Bone marrow (tissue), 2 donors: Measurements from ENCODE around the gene BABAM1.

Experiments
- DNase-seq, 2 donors: peaks; one replicate each; lab custom pipeline; 2025; lab: John Stamatoyannopoulos, UW

BABAM1 gene

DNA sequence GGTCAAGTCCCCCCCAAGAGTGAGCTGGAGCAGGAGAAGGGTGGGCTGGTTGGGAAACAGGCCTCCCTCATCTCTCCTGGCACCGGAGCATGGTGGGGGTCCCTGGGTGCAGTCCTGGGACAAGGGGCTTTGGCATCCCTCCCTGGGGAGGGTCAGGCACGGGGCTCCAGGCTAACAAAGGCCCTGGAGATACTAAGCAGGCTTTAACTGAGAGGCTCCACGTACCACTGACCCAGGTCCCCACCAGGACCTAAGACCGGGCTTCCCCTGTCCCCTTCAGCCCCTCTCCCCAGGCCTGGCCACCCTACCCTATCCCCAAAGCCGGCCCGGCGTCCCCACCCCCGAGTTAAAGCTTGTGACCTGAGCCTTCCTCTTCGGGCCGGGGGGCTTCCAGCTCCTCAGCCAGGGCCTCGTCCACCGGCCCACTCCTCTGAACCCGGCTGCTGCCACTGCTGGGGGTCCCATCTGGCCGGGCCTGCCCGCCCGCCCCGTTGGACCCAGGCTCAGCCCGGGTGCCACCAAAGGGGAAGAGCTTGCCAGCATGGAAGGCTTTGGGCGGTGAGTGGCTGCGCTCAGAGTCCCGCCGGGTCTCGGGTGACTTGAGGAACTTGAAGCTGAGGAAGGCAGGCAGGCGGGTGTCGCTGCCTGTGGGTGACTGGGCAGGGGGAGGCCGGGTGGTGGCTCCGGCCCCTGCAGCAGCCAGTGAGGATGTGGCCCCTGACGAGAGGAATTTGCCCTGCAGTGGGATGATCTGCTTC lies 57.3 kb downstream of the BABAM1 start:
- no peak for DNase-seq

GRCh38 chr19:17325133-17325532 lies 57.9 kb downstream of the BABAM1 start:
- DNase-seq = no peak

GRCh38 chr19:17325881-17326594 lies 58.8 kb downstream of the BABAM1 start:
- no peak for DNase-seq

DNA sequence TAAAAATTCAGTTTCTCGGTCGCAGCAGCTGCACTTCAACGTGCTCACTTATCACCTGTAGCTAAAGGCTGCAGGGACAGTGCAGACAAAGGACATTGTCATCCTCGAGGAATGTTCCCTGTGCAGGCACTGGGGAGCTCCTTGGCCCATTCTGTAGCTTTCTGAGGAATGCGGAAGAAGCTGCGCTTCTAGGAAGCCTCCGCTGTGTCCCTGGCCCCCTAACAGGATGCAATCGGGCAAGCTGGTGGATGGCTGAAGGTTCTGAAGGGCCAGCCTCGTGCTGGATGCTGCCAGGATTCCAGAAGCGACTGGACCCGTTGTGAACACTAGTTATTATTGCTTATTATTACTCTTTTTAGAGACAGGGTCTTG lies 59.3 kb downstream of the BABAM1 start:
- DNase-seq = no peak

- no peak for DNase-seq
Observed at GRCh38 chr19:17327068-17327653, 59.9 kb downstream of the BABAM1 start.

GRCh38 chr19:17327654-17328516 lies 60.6 kb downstream of the BABAM1 start:
- peak in 1 of 2 donors; percentile 26 for DNase-seq
